C4-2B (cell line): ENCODE data around the gene CEP97.
A peak's percentile ranks its signal among the peaks of the same experiment; 100 is the strongest.

Source experiments
- H3K27ac ChIP-seq: fragments of 450-650 bp; 2 replicates; pipeline ENCODE4 v1.5.1; 2017
- ZFX ChIP-seq: fragments of 450-650 bp; IDR thresholded peaks from 2 replicates; pipeline ENCODE4 v1.6.1; 2017
- TF ChIP-seq, protein P1 (sequence below): fragments of 450-650 bp; conservative IDR thresholded peaks from 2 replicates; pipeline ENCODE4 v1.5.1; 2017; ENCODE audit warnings: mild to moderate bottlenecking

CEP97 gene

DNA sequence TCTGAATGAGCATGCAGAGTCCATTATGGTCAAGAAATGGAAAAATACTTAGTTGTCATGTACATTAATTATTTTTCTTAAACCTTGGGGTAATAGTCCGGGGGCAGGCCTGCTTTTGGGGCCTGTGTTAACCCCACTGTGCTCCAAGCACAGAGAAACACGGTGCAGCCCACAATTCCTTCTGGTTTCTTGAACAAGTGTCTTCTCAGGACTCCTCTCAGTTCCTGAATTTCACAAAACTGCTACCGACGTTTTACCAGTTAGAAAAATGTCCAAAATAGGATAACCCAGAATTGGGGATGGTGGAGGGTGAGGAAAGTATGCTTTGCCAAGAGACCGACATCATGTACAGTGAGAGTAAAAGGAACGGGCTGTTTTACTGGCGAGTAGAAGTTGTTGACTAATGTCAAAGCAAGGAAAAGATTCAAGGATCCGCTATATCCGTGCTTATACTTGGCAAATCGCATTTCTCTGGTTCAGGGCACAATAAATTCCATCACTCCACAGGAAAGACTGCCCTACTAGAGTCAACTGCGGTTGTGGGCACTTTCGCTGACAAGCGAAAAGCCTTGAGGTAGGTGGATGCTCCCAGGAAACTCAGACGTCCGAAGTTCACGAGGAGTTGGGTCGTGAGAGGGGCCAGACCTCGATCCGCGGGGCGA is 54.1 kb downstream of the CEP97 start:
- peak overlapping the region; percentile 87 for H3K27ac ChIP-seq
- no peak for TF ChIP-seq ZFX
- TF ChIP-seq, protein P1, sequence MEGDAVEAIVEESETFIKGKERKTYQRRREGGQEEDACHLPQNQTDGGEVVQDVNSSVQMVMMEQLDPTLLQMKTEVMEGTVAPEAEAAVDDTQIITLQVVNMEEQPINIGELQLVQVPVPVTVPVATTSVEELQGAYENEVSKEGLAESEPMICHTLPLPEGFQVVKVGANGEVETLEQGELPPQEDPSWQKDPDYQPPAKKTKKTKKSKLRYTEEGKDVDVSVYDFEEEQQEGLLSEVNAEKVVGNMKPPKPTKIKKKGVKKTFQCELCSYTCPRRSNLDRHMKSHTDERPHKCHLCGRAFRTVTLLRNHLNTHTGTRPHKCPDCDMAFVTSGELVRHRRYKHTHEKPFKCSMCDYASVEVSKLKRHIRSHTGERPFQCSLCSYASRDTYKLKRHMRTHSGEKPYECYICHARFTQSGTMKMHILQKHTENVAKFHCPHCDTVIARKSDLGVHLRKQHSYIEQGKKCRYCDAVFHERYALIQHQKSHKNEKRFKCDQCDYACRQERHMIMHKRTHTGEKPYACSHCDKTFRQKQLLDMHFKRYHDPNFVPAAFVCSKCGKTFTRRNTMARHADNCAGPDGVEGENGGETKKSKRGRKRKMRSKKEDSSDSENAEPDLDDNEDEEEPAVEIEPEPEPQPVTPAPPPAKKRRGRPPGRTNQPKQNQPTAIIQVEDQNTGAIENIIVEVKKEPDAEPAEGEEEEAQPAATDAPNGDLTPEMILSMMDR, result no peak

DNA sequence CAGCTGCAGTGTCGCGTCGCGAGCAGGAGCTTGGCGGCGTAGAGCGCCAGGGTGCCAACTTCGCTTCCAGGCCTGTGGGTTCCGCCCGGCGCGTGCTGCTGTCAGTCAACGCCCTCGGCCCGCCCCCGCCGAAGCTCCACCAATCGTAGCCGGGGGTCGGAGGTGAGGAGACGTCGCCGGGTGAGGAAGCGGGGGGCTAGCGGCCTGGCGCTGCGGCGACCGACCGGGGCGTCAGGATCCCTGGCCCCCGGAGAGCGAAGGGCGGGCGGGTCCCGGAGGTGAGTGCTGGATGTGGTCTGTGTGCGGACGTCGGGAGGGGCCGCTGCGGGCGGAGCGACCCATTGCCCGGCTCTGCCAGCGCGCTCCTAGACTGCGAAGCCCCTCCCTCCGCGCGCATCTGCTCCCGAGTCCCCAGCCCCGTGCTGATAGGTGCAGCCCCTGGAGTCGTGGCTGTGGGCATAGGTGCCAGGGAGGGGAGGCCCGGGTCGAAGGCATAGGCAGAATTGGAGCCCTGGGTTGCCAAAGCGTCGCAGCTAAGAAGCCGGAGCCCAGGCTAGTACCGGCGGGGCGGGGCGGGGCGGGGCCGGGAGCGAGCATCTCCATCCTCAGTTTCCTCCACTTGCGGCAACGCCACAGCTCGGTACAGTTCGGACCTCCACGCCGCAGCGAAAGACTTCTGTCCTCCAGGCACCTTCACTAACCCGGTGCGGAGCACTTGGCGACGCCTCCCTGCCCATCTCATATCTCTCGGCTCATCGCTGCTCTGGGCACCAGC is 54.8 kb downstream of the CEP97 start, which contains the start of gene NXPE3:
Gene NXPE3, plus strand, starts transcription at position 165 of the 775 bp plus-strand sequence. CDS start 6,386 bp downstream, outside the sequence.
- peak within 1 kb of the TSS; percentile 87 for H3K27ac ChIP-seq
- TF ChIP-seq ZFX, result no peak
- TF ChIP-seq, protein P1, result no peak

DNA sequence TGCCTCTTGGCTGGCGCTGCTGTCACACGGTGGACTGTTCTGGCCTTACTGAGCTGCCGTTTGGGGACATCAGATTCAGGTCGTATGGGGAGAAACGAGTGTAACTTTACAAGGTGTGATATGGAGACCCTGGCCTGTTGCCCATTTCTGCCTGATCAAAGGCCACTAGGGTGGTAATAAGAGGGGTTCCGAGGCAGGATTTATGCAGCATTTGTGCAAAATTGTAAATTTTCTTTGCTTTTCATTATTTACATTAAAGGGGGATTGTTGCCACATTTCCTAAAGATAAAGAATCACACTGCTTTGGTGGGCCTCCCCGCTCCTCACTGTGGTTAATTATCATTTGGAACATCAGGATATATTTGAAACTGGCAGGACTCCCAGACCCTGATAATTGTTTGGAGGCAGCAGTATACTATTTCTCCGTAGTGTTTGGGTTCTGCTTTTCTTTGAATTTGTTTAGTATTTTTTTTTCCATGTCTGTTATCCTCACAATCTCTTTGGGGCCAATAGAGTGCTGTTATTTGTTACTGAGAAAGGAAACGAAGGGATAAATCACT is 55.5 kb downstream of the CEP97 start:
- peak overlapping the region; percentile 87 for H3K27ac ChIP-seq
- TF ChIP-seq, protein P1, result no peak
- TF ChIP-seq ZFX, result no peak

DNA sequence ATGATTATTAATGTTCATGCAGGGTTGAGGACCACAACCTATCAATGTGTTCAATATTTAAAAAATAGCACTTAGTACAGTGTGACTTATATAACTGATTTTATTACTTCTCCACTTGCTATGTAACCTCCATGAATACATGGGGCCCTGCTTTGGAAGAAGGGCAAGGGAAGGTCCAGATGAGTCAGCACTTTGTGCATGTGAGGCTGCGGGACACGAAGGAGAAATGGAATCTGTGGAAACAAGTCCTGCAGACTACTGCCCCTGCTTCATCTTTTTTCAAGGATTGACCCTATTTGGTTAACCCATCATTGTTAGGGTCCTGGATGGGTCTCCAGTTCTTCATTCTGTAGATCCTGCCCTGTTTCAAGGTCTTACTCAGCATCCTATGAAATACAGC is 56.2 kb downstream of the CEP97 start:
- no peak for TF ChIP-seq ZFX
- H3K27ac ChIP-seq, result peak overlapping the region; percentile 53; the same call in 1 of the 2 replicates

DNA sequence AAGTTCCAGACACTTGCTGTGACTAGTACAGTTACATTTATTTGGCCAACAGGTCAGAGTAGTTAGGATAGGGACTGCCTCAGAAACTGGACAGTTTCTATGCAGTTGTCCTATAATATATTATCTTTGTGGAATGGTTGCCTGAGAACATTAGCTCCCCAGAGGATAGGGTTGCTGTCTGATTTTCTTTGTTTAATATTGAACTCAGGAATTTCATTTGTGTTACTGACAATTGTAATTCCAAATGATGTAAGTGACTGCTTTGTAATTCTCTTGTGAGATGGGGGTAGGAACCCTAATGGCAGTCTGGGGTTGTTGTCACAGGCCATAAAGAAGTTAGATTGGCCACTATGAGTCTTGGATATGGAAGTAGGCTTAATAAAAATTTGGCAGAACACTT is 56.8 kb downstream of the CEP97 start:
- TF ChIP-seq, protein P1, result no peak
- no peak for TF ChIP-seq ZFX
- no peak overlapping the region for H3K27ac ChIP-seq

DNA sequence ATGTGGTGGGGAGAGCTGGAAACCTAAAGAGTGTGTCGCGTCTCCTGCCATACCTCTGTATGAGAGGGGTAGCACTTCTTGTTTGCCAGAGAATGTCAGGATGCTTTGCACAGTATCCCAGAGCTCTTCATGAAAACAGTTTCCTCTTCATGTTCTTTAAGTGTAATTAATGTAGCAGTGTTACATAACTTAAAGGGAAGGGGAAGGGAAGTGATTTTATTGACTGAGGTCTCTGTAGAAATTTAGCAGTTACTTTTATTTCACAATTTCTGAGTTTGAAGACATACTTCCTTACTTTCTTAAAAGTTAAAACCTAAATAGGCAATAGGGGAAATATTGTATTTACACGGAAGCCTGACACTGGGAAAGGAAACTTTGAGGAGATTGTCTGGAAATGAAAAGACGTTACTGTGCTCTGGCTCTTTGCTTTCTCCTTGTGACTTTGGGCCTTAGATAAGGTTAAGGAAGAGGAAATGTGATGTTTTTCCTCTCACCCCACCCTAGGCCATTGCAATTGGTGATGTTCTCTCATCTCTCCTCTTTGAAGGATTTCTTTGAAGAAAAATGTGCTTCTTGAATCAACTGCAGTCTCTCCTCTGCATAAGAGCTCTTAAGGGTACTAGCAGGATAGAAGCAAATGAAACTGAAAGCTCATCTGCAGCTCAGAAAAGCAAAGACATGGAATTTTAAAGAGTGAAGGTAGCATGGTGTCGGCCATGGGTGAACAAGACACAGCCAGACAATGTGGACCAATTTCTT is 60.6 kb downstream of the CEP97 start:
- no peak for TF ChIP-seq ZFX
- TF ChIP-seq, protein P1, result no peak
- H3K27ac ChIP-seq, result no peak overlapping the region

DNA sequence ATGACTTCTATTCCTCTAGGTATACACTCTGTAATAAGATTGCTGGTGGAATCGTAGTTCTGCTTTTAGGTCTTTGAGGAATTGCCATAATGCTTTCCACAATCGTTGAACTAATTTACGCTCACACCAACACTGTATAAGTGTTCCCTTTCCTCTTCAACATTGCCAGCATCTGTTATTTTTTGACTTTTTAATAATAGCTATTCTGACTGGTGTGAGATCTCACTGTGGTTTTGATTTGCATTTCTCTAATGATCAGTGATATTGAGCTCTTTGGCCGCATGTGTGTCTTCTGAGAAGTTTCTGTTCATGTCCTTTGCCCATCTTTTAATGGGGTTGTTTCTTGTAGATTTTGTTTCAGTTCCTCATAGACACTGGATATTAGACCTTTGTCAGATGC is 67.4 kb downstream of the CEP97 start:
- TF ChIP-seq ZFX, result no peak
- TF ChIP-seq, protein P1, result no peak
- H3K27ac ChIP-seq, result peak overlapping the region; percentile 46; the same call in 1 of the 2 replicates
